MV-4-11 (cell line): ENCODE results near the gene LCN10.
"Not testable (repeated sequence)": the region's sequence is repeated elsewhere in the genome, so short reads cannot be mapped to it uniquely, and the experiment has no call there.

Experiments used
- DNase-seq: peaks from one replicate; lab custom pipeline; 2025; lab: John Stamatoyannopoulos, UW

Gene LCN10

GRCh38 chr9:136719195-136719880 is 23.4 kb downstream of the LCN10 start:
- peak; percentile 30 for DNase-seq

- no peak for DNase-seq
Measured at GRCh38 chr9:136718345-136719194, 24.2 kb downstream of the LCN10 start.

- no peak for DNase-seq
Measured at GRCh38 chr9:136717399-136717798, 25.3 kb downstream of the LCN10 start.

GRCh38 chr9:136714893-136715274 is 27.9 kb downstream of the LCN10 start:
- no peak for DNase-seq

- no peak for DNase-seq
Measured at GRCh38 chr9:136714096-136714892, 28.4 kb downstream of the LCN10 start.

- no peak for DNase-seq
Measured at GRCh38 chr9:136713550-136713949, 29.2 kb downstream of the LCN10 start.

- no peak for DNase-seq
Measured at GRCh38 chr9:136712690-136713544, 29.8 kb downstream of the LCN10 start.

- DNase-seq = no peak
Measured at GRCh38 chr9:136711751-136712689, 30.7 kb downstream of the LCN10 start, which contains the start of gene DIPK1B. DIPK1B (plus strand) TSS chr9:136712572; CDS start chr9:136712666, 94 bp downstream.

GRCh38 chr9:136711219-136711648 is 31.5 kb downstream of the LCN10 start:
- DNase-seq = not testable (repeated sequence)

- no peak for DNase-seq
Measured at GRCh38 chr9:136710543-136710942, 32.2 kb downstream of the LCN10 start.

- DNase-seq = no peak
Measured at GRCh38 chr9:136709454-136710109, 33.2 kb downstream of the LCN10 start.

GRCh38 chr9:136707849-136708517 is 34.8 kb downstream of the LCN10 start:
- DNase-seq = no peak

- no peak for DNase-seq
Measured at GRCh38 chr9:136707011-136707410, 35.7 kb downstream of the LCN10 start.

GRCh38 chr9:136705564-136705963 is 37.2 kb downstream of the LCN10 start:
- DNase-seq = peak; percentile 66

GRCh38 chr9:136704741-136705140 is 38.0 kb downstream of the LCN10 start:
- not testable (repeated sequence) for DNase-seq

GRCh38 chr9:136703276-136703860 is 39.4 kb downstream of the LCN10 start:
- DNase-seq = peak; percentile 85

GRCh38 chr9:136701668-136702053 is 41.1 kb downstream of the LCN10 start:
- no peak for DNase-seq

- DNase-seq = peak; percentile 60
Measured at GRCh38 chr9:136700959-136701667, 41.6 kb downstream of the LCN10 start.
